GM12891 (cell line): ENCODE data around the gene CCDC134.
"Not testable (repeated sequence)": the region's sequence is repeated elsewhere in the genome, so short reads cannot be mapped to it uniquely, and the experiment has no call there.

Source experiments
- POLR2A ChIP-seq: IDR thresholded peaks from 2 replicates; pipeline ENCODE4 v1.6.1; 2011; ENCODE audit warnings: low read depth, low read length, control low read depth
- SPI1 ChIP-seq: IDR thresholded peaks from 2 replicates; pipeline ENCODE4 v1.6.1; 2011; ENCODE audit warnings: low read depth, low read length, control low read depth

GRCh38 chr22:41835462-41835861 is 35.0 kb downstream of the CCDC134 start:
- not testable (repeated sequence) for TF ChIP-seq POLR2A, SPI1
